COR-L47 (cell line): ENCODE data around the gene MORN3.
"Not testable (repeated sequence)": the region's sequence is repeated elsewhere in the genome, so short reads cannot be mapped to it uniquely, and the experiment has no call there.

ENCODE experiments used
- DNase-seq: peaks from one replicate; lab custom pipeline; 2025; lab: John Stamatoyannopoulos, UW

MORN3 gene

DNA sequence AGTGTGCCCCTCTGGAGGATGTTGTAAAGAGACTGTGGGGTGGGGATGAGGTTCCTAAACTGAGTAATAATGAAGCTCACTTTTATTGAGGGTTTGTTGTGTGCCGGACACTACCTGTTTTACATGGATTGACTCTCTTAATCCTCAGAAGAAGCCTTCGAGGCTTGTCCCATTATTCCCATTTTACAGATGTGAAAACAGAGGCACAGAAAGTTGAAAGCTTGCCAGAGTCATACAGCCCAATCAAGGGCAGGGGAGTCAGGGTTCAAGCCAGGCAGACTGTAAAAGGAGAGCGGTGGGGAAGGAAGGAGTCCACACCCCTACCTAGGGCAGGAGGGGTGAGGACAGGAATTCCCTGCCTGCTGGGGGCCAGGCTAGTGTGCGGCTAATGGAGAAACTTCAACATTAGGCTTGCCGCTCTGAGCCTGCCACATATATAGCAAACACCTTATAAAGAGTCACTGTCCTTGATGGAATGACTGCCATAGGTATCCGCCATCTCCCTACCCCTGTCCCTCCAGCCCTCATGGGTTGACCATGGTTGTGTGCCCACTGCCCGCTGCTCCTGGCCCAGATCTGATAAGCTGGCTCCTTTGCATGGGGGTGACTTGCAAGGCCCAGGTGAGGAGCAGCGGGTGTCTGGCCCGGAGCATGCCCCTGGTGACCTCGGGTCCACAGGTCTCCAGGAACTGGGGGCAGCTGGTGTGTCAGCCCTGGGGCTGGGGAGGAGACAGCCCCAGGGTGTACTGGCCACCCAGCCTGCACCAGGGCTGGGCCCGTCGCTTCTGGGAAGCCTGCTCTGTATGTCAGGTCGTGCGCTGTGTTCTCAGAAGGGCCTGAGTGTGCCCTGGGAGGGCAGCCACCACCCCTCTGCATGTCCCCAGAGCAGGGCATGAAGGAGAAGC is 30.9 kb downstream of the MORN3 start:
- DNase-seq: no peak

GRCh38 chr12:121637231-121637914 is 32.1 kb downstream of the MORN3 start:
- DNase-seq: no peak

- no peak for DNase-seq
These were observed 34.6 kb downstream of the MORN3 start for GRCh38 chr12:121634836-121635235.

- not testable (repeated sequence) for DNase-seq
These were observed 35.6 kb downstream of the MORN3 start for GRCh38 chr12:121633833-121634196.

DNA sequence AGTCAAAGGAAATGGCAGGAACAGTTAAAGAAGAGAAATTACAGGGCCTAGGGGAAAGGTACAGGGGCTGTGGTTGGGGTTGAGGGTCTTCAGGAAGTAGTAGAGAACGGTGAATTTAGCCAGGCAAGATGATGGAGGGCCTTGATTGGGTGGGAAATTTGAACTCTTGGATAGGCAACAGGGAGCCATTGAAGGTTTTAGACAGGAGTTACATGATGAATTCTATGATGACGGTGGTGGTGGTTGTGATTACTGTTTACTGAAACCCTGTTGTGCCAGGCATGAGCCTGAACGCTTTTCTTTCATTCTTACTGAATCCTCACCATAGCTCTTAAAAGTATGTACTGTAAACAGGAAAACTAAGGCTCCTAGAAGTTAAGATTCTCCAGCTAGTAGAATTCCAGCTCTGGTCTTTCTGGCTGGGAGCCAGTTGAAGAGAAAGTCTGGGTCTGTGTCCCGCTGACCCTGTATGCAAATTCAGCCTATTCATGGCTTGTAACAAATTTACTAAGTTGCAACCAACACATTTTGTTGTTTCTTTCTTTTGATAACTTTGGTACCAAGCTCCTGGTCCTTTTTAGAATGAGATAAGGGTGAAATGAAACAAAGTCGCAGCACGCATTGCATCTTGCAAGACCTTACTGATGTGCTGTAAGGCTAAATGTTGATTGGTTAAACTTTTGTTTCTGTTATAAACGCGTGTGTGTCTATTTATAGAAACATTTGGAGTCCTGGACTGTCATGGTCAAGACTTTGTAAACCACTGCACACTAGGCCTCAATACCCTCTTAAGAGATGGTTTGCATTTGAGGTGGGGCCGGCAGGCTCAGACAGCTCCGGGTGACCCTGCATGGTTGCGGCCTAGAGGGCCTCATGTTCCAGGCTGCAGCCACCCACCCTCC is 37.1 kb downstream of the MORN3 start:
- no peak for DNase-seq

DNA sequence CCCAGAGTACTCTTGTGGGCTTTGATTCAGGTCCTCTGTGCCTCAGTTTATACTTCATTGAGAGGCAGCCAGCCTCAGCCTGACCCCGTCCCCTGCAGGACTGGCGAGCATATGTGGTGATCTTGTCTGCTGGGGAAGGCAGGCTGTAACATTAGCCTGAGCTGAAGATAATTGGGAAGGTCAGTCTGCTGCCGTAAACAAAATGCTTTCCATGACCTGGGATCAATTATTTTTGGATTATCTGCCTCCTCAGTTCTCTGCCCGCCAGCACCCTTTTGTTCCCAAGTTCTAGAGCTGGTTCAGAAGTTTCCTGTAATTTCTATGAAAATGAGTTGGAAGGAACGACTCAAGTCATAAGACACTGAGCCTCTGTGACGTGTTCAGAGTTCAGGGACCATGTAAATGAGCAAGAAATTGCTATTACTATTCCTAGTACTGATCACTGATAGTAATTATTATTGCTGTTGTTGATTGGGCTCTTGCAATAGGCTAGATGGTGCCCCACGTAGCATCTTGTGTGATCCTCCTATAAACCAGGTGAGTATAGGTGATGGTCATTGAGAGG is 38.6 kb downstream of the MORN3 start:
- no peak for DNase-seq

GRCh38 chr12:121628536-121628935 is 40.9 kb downstream of the MORN3 start:
- no peak for DNase-seq

GRCh38 chr12:121628037-121628436 is 41.4 kb downstream of the MORN3 start:
- no peak for DNase-seq

- peak; percentile 39 for DNase-seq
These were observed 42.4 kb downstream of the MORN3 start for GRCh38 chr12:121626853-121627640.

GRCh38 chr12:121626087-121626852 is 43.2 kb downstream of the MORN3 start, which contains the start of gene ORAI1:
TSS of gene ORAI1 (plus strand) at chr12:121626530.
- DNase-seq: peak; percentile 87

GRCh38 chr12:121620333-121620891 is 49.0 kb downstream of the MORN3 start:
- no peak for DNase-seq

DNA sequence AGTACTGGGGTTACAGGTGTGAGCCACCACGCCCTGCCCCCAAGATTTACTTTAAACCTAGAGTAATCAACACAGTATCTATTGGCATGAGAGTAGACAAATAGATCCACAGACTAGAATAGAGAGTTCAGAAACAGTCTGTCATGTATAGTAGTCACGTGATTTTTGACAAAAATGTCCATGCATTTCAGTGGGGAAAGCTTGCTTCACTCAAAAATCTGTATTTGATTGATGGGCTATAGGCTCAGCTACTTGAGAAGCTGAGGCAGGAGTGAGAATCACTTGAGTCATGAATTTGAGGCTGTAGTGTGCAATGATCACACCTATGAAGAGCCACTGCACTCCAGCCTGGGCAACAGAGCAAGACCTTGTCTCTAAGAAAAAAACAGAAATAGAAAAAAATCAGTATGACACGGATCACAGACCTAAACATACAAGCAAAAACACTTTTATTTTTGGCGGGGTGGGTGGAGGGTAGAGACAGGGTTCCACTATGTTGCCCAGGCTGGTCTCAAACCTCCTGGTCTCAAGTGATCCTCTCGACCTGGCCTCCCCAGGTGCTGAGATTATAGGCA is 50.7 kb downstream of the MORN3 start:
- DNase-seq: no peak

DNA sequence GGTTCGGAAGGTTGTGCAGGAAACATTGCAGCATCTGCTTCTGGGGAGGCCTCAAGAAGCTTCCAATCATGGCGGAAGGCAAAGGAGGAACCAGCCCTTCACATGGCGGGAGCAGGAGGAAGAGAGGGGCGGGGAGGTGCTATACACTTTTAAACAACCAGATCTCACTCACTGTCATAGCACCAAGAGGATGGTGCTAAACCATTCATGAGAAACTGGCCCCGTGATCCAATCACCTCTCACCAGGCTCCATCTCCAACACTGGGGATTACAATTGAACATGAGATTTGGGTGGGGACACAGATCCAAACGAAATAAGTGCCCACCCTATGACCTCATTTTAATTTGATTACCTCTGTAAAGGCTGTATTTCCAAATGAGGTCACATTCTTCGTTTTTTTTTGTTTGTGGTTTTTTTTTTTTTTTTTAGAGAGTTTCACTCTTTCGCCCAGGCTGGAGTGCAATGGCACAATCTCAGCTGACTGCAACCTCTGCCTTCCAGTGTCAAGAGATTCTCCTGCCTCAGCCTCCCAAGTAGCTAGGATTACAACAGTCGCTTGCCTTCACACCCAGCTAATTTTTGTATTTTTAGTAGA is 54.5 kb downstream of the MORN3 start:
- no peak for DNase-seq

- DNase-seq: no peak
These were observed 56.0 kb downstream of the MORN3 start for GRCh38 chr12:121613462-121613861.

- no peak for DNase-seq
These were observed 58.1 kb downstream of the MORN3 start for GRCh38 chr12:121611306-121611705.

DNA sequence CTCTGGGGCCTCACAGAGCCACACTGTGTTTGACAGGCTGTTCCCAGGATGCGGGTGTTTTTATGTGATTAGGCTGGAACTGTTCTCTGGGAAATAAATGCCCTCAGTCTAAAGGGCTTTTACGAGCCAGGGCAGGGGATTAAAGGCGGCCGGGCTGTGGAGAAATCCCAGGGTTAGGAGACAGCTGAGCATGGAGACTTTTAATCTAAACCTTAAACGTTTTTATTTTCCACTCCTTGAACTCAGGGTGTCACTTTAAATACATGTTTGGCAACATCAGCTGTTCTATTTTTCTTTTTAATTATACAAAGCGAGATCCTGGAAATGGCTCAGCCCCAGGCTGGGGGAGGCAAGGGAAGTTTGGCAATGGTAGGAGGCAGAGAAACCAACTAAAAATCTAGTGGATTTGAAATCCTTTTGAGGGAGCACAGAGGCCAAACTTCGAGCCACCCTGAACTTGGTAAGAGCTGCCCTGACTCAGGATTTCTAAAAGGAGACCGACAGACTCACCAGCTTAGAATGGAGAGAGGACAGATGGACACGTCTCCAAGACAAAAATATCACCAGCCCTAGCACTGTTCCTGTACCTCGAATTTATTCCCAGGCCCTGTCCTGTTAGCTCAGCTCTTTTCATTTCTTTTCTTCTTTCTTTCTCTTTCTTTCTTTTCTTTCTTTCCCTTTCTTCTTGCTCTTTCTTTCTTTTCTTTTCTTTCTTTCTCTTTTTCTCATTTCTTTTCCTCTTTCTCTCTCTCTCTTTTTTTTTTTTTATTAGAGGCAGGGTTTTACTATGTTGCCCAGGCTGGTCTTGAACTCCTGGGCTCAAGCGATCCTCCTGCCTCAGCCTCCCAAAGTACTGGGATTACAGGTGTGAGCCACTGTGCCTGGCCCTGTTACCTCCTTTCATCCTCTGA is 59.0 kb downstream of the MORN3 start:
- DNase-seq: no peak

- DNase-seq: no peak
These were observed 61.2 kb downstream of the MORN3 start for GRCh38 chr12:121608301-121608700.

GRCh38 chr12:121603581-121603980 is 65.9 kb downstream of the MORN3 start:
- DNase-seq: no peak
